HUES64 (cell line): Measurements from ENCODE around the gene UTP14A.

Experiments
- H3K27ac ChIP-seq: 2 replicates; pipeline ENCODE4 v1.7.0; 2013; ENCODE audit warnings: low read depth, low read length, inconsistent platforms
- H3K27me3 ChIP-seq: 2 replicates; pipeline ENCODE4 v1.6.1; 2013; ENCODE audit warnings: mild to moderate bottlenecking, low read length; ENCODE audit not compliant: insufficient read depth
- H3K36me3 ChIP-seq: 2 replicates; pipeline ENCODE4 v1.6.1; 2013; ENCODE audit warnings: mild to moderate bottlenecking, low read length; ENCODE audit not compliant: insufficient read depth
- H3K4me1 ChIP-seq: 2 replicates; pipeline ENCODE4 v1.6.1; 2013; ENCODE audit warnings: mild to moderate bottlenecking, low read length, moderate library complexity; ENCODE audit not compliant: insufficient read depth
- H3K4me3 ChIP-seq: 2 replicates; pipeline ENCODE4 v1.5.1; 2013; ENCODE audit warnings: mild to moderate bottlenecking, low read length, moderate library complexity
- H3K9ac ChIP-seq: 2 replicates; pipeline ENCODE4 v1.6.1; 2013; ENCODE audit warnings: mild to moderate bottlenecking, low read depth, low read length
- H3K9me3 ChIP-seq: 2 replicates; pipeline ENCODE4 v1.6.1; 2013; ENCODE audit warnings: low read depth, low read length; ENCODE audit not compliant: insufficient read depth
- WGBS: fragments of 150-250, 120-280 bp; methylation state at CpG from one replicate; pipeline ENCODE4 v1.1.7; 2013; ENCODE audit warnings: missing lambda C conversion rate; 5-methylcytosine and 5-hydroxymethylcytosine counted together

Gene UTP14A

GRCh38 chrX:129963729-129964128, 57.8 kb downstream of the UTP14A start:
- no peaks in the 10 kb centered on the region for H3K9me3 ChIP-seq
- no peak overlapping the region for H3K27ac ChIP-seq
- H3K36me3 ChIP-seq, result no peaks in the 10 kb centered on the region
- 65% methylated on average over 7 of the region's 8 CpGs for WGBS
- H3K27me3 ChIP-seq, result peaks cover 36% of the 10 kb centered on the region
- H3K4me3 ChIP-seq, result no peak overlapping the region
- H3K4me1 ChIP-seq, result no peaks in the 10 kb centered on the region
- no peak overlapping the region for H3K9ac ChIP-seq

DNA sequence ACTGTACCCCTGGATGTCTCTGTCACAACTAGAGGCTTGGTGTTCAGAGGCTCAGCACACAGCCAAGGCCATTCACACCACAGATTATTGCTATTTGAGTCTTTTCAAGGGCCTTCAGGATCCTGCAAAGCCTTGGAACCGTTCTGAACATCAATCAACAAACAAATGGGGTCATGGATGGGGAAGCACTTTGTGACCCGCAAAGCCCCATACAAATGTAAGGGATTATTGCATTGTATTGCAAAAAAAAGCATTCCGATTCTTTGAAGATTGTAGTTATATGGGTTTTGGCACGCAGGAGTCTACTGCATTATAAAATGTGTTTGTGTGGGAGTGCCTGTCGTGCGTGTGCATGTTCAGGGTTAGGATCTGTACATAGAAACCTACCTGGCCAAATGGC, 59.2 kb downstream of the UTP14A start:
- Histone ChIP-seq H3K4me3 (no peak overlapping the region), H3K27me3 (peaks cover 21% of the 10 kb centered on the region), H3K36me3 (no peaks in the 10 kb centered on the region), H3K9me3 (no peaks in the 10 kb centered on the region), H3K4me1 (no peaks in the 10 kb centered on the region), H3K9ac (no peak overlapping the region), H3K27ac (no peak overlapping the region)
- 88% methylated on average over 5 of the region's 6 CpGs for whole genome bisulfite sequencing

DNA sequence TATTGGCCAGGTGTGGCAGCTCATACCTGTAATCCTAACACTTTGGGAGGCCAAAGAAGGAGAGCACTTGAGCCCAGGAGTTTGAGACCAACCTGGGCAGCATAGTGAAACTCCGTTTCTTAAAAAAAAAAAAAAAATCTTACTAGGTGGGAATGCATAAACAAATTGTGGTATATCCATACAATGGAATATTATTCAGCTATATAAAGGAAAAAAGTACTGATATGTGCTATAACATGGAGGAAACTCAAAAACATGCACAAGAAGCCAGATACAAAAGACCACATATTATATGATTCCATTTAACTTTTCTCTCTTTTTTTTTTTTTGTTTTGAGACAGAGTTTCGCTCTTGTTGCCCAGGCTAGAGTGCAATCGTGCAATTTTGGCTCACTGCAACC, 63.0 kb downstream of the UTP14A start:
- no peaks in the 10 kb centered on the region for H3K36me3 ChIP-seq
- no peak overlapping the region for H3K9ac ChIP-seq
- WGBS, result 95% methylated on average over 2 of the region's 3 CpGs
- H3K27ac ChIP-seq, result no peak overlapping the region
- H3K27me3 ChIP-seq, result peaks cover 13% of the 10 kb centered on the region; the same call in 1 of the 2 replicates
- H3K4me1 ChIP-seq, result no peaks in the 10 kb centered on the region
- H3K9me3 ChIP-seq, result no peaks in the 10 kb centered on the region
- no peak overlapping the region for H3K4me3 ChIP-seq

DNA sequence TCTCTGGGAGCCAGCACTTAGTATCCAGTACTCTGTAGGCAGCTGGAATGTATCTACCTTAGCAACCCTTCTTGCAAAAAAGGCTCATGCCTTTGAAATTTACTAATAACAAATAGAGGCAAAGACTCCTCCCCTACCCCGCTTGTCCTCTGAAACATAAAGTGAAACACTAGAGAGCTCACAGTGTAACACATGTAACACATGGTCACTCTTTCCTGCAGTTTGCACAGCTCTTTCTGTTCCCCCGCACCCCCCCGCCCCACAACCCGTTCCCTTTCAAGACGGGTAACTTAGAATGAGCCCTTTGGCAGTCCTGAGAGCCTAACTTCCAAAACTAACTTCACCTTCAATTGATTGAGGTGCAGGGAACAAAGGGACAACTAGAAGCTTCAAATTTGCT, 70.5 kb downstream of the UTP14A start:
- no peaks in the 10 kb centered on the region for H3K9me3 ChIP-seq
- 75% methylated on average over 5 of the region's 5 CpGs for WGBS
- H3K36me3 ChIP-seq, result no peaks in the 10 kb centered on the region
- no peaks in the 10 kb centered on the region for H3K4me1 ChIP-seq
- no peak overlapping the region for H3K9ac ChIP-seq
- H3K27ac ChIP-seq, result no peak overlapping the region
- peaks cover 59% of the 10 kb centered on the region for H3K27me3 ChIP-seq
- no peak overlapping the region for H3K4me3 ChIP-seq
